Measurements from ENCODE around the gene SORCS2.
"Not testable (repeated sequence)": the region's sequence is repeated elsewhere in the genome, so short reads cannot be mapped to it uniquely, and the experiment has no call there.

The SORCS2 gene

DNA sequence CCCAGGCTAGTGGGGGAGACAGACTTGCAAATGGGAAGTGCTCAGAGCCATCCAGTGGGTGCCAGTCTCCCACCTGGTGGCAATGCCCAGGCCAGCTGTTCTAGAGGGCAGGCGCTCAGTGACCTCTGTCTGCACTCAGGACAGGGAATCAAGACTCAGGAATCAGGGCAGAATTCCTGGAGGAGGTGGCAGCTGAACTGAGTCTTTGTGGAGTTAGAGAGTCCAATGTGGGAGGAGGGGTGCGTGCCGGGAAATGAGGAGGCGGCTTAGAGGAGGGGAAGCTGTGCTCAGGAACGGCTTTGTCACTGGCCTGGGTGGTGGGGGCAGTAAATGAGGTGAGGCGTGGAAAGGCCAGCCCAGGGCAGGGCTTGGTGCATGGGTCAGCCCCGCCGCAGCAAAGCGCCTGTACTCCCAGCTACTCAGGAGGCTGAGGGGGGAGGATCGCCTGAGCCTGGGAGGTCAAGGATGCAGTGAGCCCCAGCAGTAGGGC is 31.3 kb upstream of the SORCS2 start:
- DNase-seq: no peak

DNA sequence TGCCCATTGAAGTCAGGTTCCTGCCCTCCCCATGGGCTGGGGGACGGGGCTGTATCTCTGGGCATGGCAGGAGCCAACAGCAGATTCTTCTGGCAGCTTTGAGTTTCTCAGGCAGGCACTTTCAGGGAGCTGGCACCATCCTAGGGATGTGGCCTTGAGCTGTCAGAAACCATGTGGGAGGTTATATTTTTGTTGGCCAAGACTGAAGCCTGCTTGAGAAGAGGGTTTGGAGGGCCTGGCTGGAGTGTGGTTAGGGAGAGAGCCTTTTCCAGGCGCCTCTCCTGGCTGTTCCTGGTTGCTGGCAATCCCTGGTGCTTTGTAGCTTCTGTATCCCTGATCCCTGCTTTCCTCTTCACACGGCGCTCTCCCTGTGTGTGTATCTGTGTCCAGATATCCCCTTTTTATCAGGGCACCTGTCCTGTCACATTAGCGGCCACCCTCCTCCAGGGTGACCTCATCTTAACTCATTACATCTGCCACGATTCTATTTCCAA is 30.6 kb upstream of the SORCS2 start:
- no peak for DNase-seq

- DNase-seq: not testable (repeated sequence)
Observed at GRCh38 chr4:7165056-7165873, 27.1 kb upstream of the SORCS2 start.

DNA sequence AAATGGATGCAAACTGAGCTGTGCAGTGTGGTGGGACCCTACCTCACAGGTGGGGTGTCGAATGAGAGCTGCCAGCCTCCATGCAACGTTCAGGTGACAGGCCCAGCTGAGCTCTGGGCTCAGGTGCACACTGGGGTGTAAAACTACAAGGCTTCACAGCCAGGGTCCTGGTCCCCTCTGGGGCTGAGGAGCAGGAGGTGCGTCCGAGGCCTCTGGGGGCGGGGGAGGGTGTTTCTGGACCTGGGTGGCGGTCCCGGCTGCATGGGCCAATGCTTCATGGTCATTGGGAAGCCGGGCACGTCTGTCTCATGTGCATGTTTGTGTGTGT is 26.5 kb upstream of the SORCS2 start:
- DNase-seq: no peak

GRCh38 chr4:7166237-7166636 is 26.1 kb upstream of the SORCS2 start:
- no peak for DNase-seq

DNA sequence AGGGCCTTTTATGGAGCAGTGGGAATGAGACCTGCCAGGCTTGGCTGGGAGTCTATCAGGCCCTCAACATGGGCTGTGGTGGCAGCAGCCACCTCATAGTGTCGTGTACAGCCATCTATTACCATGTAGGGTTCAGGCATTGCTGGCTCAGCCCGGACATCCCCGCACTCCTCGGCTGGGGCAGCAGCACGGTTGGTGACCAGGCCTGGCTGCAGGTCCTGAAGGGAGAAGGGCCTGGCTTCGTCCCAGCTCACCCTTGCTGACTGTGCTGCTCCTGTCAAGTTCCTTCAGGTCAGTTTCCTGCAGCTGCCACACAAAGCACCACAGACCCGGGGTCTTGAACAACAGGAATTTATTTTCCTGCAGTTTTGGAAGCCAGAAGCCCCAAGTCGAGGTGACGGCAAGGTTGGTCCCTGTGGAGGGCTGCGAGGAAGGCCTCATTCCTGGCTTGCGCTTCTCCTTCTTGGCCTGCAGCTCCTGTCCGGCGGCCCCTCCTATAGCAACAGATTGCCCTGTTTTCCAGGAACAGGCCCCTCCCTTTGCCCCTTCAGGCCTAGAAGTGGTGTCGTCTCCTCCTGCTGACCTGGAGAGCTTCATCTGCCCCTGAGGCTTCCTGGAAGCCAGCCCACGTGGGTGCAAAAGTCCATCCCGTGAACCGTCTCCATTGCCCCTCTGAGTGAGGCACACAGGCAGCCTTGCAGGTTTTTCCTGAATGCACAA is 25.2 kb upstream of the SORCS2 start:
- DNase-seq: no peak

GRCh38 chr4:7167706-7168105 is 24.6 kb upstream of the SORCS2 start:
- no peak for DNase-seq

DNA sequence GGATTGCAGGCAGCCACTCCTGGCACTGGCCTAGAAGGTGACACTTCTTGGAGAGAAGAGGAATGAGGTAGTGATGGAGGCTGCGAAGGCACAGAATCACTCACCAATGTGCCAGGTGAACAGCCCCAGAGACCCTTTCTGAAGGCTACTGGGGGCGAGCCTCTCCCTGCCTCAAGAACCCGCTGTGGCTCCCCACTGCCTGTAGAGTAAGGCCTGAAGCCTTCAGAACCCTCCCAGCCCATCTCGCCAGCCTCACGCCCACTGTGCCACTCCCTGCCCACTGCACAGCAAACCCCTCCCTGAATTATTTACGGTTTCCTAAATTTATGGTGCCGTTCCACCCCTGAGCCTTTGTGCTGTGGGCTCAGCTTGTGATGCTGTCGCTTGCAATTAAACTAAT is 24.2 kb upstream of the SORCS2 start:
- DNase-seq: no peak

- DNase-seq: no peak
Observed at GRCh38 chr4:7169134-7169533, 23.2 kb upstream of the SORCS2 start.

GRCh38 chr4:7170012-7170411 is 22.3 kb upstream of the SORCS2 start:
- DNase-seq: no peak

GRCh38 chr4:7171191-7171900 is 21.0 kb upstream of the SORCS2 start:
- no peak for DNase-seq

GRCh38 chr4:7172508-7172907 is 19.8 kb upstream of the SORCS2 start:
- no peak for DNase-seq

DNA sequence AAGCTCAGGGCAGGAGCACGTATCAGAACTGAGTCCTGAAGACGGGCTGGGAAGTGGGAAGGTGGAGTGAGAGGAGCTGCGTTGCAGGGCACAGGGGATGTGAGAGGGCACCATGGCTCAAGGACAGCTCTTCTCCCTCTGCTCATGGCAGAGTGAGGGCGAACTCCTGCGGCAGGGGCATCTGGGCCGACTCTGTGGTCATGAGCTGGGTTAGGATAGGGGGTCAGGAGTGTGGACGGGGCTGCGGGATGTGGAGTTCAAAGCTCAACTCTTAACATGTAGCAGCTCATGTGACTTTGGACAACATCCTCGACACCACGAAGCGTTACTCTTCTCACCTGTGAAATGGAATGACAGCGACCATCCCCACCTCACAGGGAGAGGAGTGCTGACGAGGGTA is 19.4 kb upstream of the SORCS2 start:
- no peak for DNase-seq

GRCh38 chr4:7173841-7174449 is 18.4 kb upstream of the SORCS2 start:
- no peak for DNase-seq

DNA sequence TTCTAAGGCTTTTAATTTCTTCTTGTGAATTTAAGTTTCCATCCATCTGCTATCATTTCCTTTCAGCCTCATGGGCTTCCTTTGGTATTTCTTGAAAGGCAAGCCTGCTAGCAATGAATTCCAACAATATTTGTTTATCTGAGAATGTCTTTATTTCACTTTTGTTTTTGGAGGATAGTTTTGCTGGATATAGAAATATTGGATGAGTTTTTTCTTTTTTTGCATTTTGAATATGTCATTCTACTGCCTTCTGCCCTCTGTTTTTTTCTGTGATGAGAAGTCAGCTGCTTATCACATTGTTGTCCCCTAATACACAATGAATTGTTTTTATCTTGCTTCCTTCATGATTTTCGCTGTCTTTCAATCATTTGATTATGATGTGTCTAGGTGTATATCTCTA is 13.2 kb upstream of the SORCS2 start:
- DNase-seq: no peak

DNA sequence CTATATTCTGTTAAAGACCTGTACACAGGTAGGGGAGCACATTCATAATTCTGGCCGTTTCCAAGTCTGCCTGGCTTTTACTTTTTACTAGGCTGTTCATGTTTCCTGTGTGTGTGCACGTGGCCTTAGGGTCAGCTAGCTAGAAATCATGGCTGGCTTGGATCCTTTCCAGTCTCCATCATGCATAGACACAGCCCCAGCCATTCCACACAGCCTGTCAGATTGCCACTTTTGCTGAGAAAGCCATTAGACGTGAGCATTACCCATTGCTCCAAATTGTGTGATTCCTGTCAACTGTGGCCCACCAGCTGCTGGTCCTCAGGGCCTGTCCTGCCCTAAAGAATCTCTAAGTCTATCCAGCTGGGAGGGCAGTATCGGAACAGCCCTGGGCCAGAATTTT is 11.4 kb upstream of the SORCS2 start:
- no peak for DNase-seq

DNA sequence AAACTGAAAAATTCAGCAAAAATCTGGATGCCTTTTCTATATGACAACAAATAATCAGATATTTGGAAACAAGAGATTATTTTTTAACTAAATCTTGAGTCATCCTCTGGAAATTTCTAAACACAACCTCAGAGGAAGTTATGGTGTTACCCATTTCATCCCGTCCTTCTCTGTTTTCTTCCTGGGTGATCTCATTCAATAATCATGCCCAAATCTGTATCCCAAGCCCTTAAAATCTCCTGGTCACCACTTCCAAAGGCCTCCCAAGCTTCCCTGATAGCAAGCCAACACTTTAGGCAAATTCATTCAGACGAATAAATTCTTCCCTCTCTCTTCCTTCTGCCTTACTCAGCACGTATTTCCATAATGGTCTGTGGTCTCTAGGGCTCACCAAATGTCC is 9.7 kb upstream of the SORCS2 start:
- no peak for DNase-seq

- DNase-seq: no peak
Observed at GRCh38 chr4:7183161-7183560, 9.2 kb upstream of the SORCS2 start.

DNA sequence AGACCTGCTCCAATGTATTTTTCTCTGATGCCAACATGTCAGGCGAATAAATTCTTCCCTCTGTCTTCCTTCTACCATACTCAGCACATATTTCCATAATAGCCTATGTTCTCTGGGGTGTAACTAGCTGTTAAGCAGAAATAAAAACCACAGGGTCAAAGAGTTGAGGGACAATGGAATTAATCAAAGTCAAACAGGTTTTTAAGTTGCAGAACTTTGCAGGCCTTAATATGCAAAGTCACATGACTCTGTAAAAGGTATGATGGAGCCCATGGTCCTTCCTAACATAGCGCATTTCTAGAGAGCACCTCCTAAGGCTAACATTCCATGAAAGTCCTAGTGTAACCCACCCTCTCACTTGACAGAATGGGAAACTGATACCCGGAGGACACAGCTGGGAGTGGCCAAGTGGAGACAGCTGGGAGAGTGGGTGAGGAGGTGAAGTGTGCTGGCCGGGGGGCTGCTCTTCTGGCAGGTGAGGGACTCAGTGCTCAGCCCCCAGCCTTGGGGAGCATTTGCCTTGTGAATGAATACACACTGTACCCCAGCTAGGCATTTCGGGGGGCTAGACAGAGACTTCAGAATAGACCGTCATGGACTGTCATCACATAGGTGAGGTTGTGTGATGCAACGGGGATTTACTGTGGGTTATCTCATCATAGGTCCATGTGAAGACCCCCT is 8.4 kb upstream of the SORCS2 start:
- DNase-seq: no peak

DNA sequence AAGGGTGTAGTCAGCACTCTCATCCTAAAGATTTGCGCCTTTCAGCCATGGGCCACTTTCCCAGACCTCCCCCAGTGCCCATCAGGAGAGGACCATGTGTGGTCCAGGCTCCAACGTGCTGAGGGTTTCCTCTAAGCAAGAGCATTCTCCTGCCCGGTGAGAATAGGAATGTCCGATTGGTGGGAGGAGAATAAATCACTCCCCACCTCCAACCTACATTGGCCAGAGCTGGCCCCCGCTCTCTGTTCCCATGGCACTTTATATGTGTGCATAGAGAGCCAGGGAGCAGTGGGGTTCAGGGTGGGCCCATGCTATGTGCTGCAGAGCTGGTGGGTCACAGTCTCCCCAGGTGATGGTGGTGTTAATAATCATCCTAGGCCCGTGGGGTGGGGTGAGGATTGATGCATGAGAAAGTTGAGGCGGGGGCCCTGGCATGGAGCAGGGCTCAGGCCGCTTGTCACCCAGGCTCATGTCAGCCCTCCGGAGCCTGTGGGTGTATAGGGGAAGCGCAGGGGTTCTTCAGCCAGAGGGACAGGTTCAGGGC is 6.8 kb upstream of the SORCS2 start:
- no peak for DNase-seq

DNA sequence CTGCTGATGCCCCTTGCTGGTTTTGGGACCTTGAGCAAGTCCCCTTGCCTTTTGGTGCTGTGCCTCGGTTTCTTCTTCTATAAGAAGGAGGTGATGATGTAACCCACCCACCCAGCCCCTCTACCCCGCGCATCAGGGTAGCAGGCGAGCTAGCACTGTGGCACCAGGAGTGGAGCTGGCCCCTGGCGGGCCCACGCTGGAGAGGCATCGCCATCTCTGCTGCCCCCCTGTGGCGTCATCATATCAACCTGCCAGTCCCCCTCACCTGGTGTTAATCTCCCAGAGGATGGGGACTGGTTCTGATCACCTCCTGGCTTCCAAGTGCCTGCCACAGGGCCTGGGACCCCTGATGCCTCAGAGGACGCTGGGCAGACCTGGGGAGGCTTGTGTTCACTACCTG is 6.3 kb upstream of the SORCS2 start:
- no peak for DNase-seq

- no peak for DNase-seq
Observed at GRCh38 chr4:7186516-7187167, 5.7 kb upstream of the SORCS2 start.

Data from CD4-positive, alpha-beta T cell treated with Interferon gamma for 1 hour (primary cell).